ENCODE results near the gene TRIM13.
A peak's percentile ranks its signal among the peaks of the same experiment; 100 is the strongest.

The TRIM13 gene

GRCh38 chr13:49995625-49996101, 1.2 kb upstream of the TRIM13 start:
- Histone ChIP-seq H3K27me3 (ENCODE audit: insufficient read depth, poor library complexity, severe bottlenecking) (no peaks in the 10 kb centered on the region), H3K36me3 (ENCODE audit: low read depth) (peaks cover 32% of the 10 kb centered on the region), H3K4me3 (ENCODE audit: severe bottlenecking) (peak overlapping the region; percentile 78), H3K4me1 (ENCODE audit: insufficient read depth, poor library complexity, severe bottlenecking) (peaks cover 18% of the 10 kb centered on the region), H3K9me3 (ENCODE audit: severe bottlenecking) (no peaks in the 10 kb centered on the region), H3K27ac (ENCODE audit: poor library complexity, severe bottlenecking) (peak overlapping the region; percentile 81)
- no peak for ATAC-seq (ENCODE audit: low read depth)
- no peak for TF ChIP-seq CTCF (IDR thresholded peaks at IDR 0.05; ENCODE audit: poor library complexity, severe bottlenecking)
- DNase-seq (ENCODE audit: low spot score), result no peak

- Histone ChIP-seq H3K27ac (ENCODE audit: poor library complexity, severe bottlenecking) (peak overlapping the region; percentile 81), H3K27me3 (ENCODE audit: insufficient read depth, poor library complexity, severe bottlenecking) (no peaks in the 10 kb centered on the region), H3K4me1 (ENCODE audit: insufficient read depth, poor library complexity, severe bottlenecking) (peaks cover 18% of the 10 kb centered on the region), H3K9me3 (ENCODE audit: severe bottlenecking) (no peaks in the 10 kb centered on the region), H3K36me3 (ENCODE audit: low read depth) (peaks cover 38% of the 10 kb centered on the region), H3K4me3 (ENCODE audit: severe bottlenecking) (peak overlapping the region; percentile 78)
- TF ChIP-seq CTCF (IDR thresholded peaks at IDR 0.05; ENCODE audit: poor library complexity, severe bottlenecking), result no peak
- ATAC-seq (ENCODE audit: low read depth), result peak; percentile 79
- DNase-seq (ENCODE audit: low spot score), result peak; percentile 89
Observed at GRCh38 chr13:49996161-49996915, 504 bp upstream of the TRIM13 start.

- Histone ChIP-seq H3K4me3 (ENCODE audit: severe bottlenecking) (peak overlapping the region; percentile 78), H3K9me3 (ENCODE audit: severe bottlenecking) (no peaks in the 10 kb centered on the region), H3K27ac (ENCODE audit: poor library complexity, severe bottlenecking) (peak overlapping the region; percentile 81), H3K4me1 (ENCODE audit: insufficient read depth, poor library complexity, severe bottlenecking) (peaks cover 18% of the 10 kb centered on the region), H3K36me3 (ENCODE audit: low read depth) (peaks cover 55% of the 10 kb centered on the region), H3K27me3 (ENCODE audit: insufficient read depth, poor library complexity, severe bottlenecking) (no peaks in the 10 kb centered on the region)
- DNase-seq (ENCODE audit: low spot score) (no peak), ATAC-seq (ENCODE audit: low read depth) (no peak)
- no peak for TF ChIP-seq CTCF (IDR thresholded peaks at IDR 0.05; ENCODE audit: poor library complexity, severe bottlenecking)
Observed at GRCh38 chr13:49997955-49998354, 1.1 kb downstream of the TRIM13 start.

- DNase-seq (ENCODE audit: low spot score), result no peak
- Histone ChIP-seq H3K27me3 (ENCODE audit: insufficient read depth, poor library complexity, severe bottlenecking) (no peaks in the 10 kb centered on the region), H3K4me3 (ENCODE audit: severe bottlenecking) (no peak overlapping the region), H3K9me3 (ENCODE audit: severe bottlenecking) (no peaks in the 10 kb centered on the region), H3K4me1 (ENCODE audit: insufficient read depth, poor library complexity, severe bottlenecking) (peaks cover 18% of the 10 kb centered on the region), H3K27ac (ENCODE audit: poor library complexity, severe bottlenecking) (no peak overlapping the region), H3K36me3 (ENCODE audit: low read depth) (peaks cover 64% of the 10 kb centered on the region)
- ATAC-seq (ENCODE audit: low read depth), result no peak
- no peak for TF ChIP-seq CTCF (IDR thresholded peaks at IDR 0.05; ENCODE audit: poor library complexity, severe bottlenecking)
Observed at GRCh38 chr13:49998714-49999624, 2.1 kb downstream of the TRIM13 start.

Data from RWPE2 (cell line).